Subcutaneous abdominal adipose tissue (tissue), 5 donors: ENCODE measurements around the gene HOXD8.

ENCODE experiments used
- H3K27ac ChIP-seq: one replicate; pipeline ENCODE4 v1.7.0; 2013; ENCODE audit warnings: low read depth, mild to moderate bottlenecking, inconsistent platforms, low read length, moderate library complexity
- H3K27me3 ChIP-seq, 5 donors: one replicate each; pipeline ENCODE4 v1.7.0; 2013; ENCODE audit warnings: low read length in 5 of 5, inconsistent platforms in 1 of 5; ENCODE audit not compliant: control insufficient read depth in 5 of 5, insufficient read depth in 4 of 5
- H3K36me3 ChIP-seq, 5 donors: one replicate each; pipeline ENCODE4 v1.7.0; 2013; ENCODE audit warnings: low read length in 5 of 5; ENCODE audit not compliant: control insufficient read depth in 5 of 5, insufficient read depth in 5 of 5
- H3K4me1 ChIP-seq, 5 donors: one replicate each; pipeline ENCODE4 v1.7.0; 2013; ENCODE audit warnings: low read length in 5 of 5, mild to moderate bottlenecking in 3 of 5, moderate library complexity in 1 of 5; ENCODE audit not compliant: control insufficient read depth in 5 of 5, insufficient read depth in 5 of 5
- H3K4me3 ChIP-seq, 5 donors: one replicate each; pipeline ENCODE4 v1.7.0; 2013; ENCODE audit warnings: low read length in 5 of 5, low read depth in 1 of 5
- H3K9ac ChIP-seq, 5 donors: one replicate each; pipeline ENCODE4 v1.7.0; 2013; ENCODE audit warnings: low read length in 5 of 5, mild to moderate bottlenecking in 4 of 5, moderate library complexity in 3 of 5
- H3K9me3 ChIP-seq, 5 donors: one replicate each; pipeline ENCODE4 v1.7.0; 2013; ENCODE audit warnings: low read length in 5 of 5; ENCODE audit not compliant: control insufficient read depth in 5 of 5
- donor health status: healthy.
- donor health status: healthy.
- donor health status: healthy.
- donor health status: healthy.
- donor health status: healthy.

The HOXD8 gene

GRCh38 chr2:176138526-176138922 lies 9.0 kb downstream of the HOXD8 start:
- Histone ChIP-seq H3K4me1 (peaks cover 6 to 70% (median 64%) of the 10 kb centered on the region in 5 donors), H3K9ac (peak overlapping the region in 3 of 5 donors; percentile 55 to 79 (median 63)), H3K4me3 (peak overlapping the region; percentile 48 to 84 (median 79)), H3K27ac (peak overlapping the region; percentile 77), H3K9me3 (no peaks in the 10 kb centered on the region), H3K36me3 (no peaks in the 10 kb centered on the region), H3K27me3 (peaks cover 0 to 54% (median 5%) of the 10 kb centered on the region in 5 donors)

- Histone ChIP-seq H3K9ac (peak overlapping the region in 4 of 5 donors; percentile 32 to 79 (median 59)), H3K27ac (peak overlapping the region; percentile 77), H3K4me3 (peak overlapping the region; percentile 48 to 84 (median 79))
Measured at GRCh38 chr2:176138923-176139660, 9.6 kb downstream of the HOXD8 start.

GRCh38 chr2:176139661-176140512 lies 10.4 kb downstream of the HOXD8 start:
- Histone ChIP-seq H3K9ac (peak overlapping the region in 4 of 5 donors; percentile 16 to 79 (median 70)), H3K4me3 (peak overlapping the region; percentile 60 to 84 (median 69)), H3K9me3 (no peaks in the 10 kb centered on the region), H3K27me3 (peaks cover 0 to 49% (median 5%) of the 10 kb centered on the region in 5 donors), H3K36me3 (no peaks in the 10 kb centered on the region), H3K4me1 (peaks cover 6 to 64% (median 61%) of the 10 kb centered on the region in 5 donors), H3K27ac (peak overlapping the region; percentile 77)

More at GRCh38 chr2:176138923-176139660, 9.6 kb downstream of the HOXD8 start:
- Histone ChIP-seq H3K9me3 (no peaks in the 10 kb centered on the region), H3K4me1 (peaks cover 6 to 68% (median 64%) of the 10 kb centered on the region in 5 donors), H3K27me3 (peaks cover 0 to 51% (median 5%) of the 10 kb centered on the region in 5 donors), H3K36me3 (no peaks in the 10 kb centered on the region)

GRCh38 chr2:176140513-176141317 lies 11.2 kb downstream of the HOXD8 start:
- Histone ChIP-seq H3K27me3 (peaks cover 0 to 43% (median 5%) of the 10 kb centered on the region in 5 donors), H3K4me1 (peaks cover 5 to 57% (median 52%) of the 10 kb centered on the region in 5 donors), H3K36me3 (no peaks in the 10 kb centered on the region), H3K9ac (peak overlapping the region in 4 of 5 donors; percentile 16 to 75 (median 64)), H3K4me3 (peak overlapping the region; percentile 60 to 77 (median 69)), H3K9me3 (no peaks in the 10 kb centered on the region), H3K27ac (peak overlapping the region; percentile 72)

- no peaks in the 10 kb centered on the region for H3K36me3 ChIP-seq
- peaks cover 5 to 47% (median 37%) of the 10 kb centered on the region in 5 donors for H3K4me1 ChIP-seq
- H3K9me3 ChIP-seq = no peaks in the 10 kb centered on the region
- H3K9ac ChIP-seq = no peak overlapping the region
- no peak overlapping the region for H3K4me3 ChIP-seq
- no peak overlapping the region for H3K27ac ChIP-seq
- peaks cover 0 to 41% (median 0%) of the 10 kb centered on the region in 5 donors for H3K27me3 ChIP-seq
Measured at GRCh38 chr2:176142281-176142680, 12.8 kb downstream of the HOXD8 start.

GRCh38 chr2:176145085-176145969 lies 15.8 kb downstream of the HOXD8 start:
- Histone ChIP-seq H3K4me3 (no peak overlapping the region), H3K27ac (no peak overlapping the region), H3K27me3 (peaks cover 0 to 32% (median 3%) of the 10 kb centered on the region in 5 donors), H3K9me3 (no peaks in the 10 kb centered on the region), H3K9ac (no peak overlapping the region), H3K4me1 (peaks cover 3 to 19% (median 13%) of the 10 kb centered on the region in 5 donors), H3K36me3 (peaks cover 0 to 6% (median 4%) of the 10 kb centered on the region in 5 donors)

GRCh38 chr2:176146101-176146500 lies 16.6 kb downstream of the HOXD8 start:
- H3K27me3 ChIP-seq = peaks cover 0 to 24% (median 3%) of the 10 kb centered on the region in 5 donors

GRCh38 chr2:176146645-176147044 lies 17.1 kb downstream of the HOXD8 start:
- peaks cover 0 to 10% (median 3%) of the 10 kb centered on the region in 5 donors for H3K4me1 ChIP-seq
- H3K9me3 ChIP-seq = no peaks in the 10 kb centered on the region
- H3K27ac ChIP-seq = no peak overlapping the region
- H3K27me3 ChIP-seq = peaks cover 0 to 21% (median 3%) of the 10 kb centered on the region in 5 donors
- H3K36me3 ChIP-seq = peaks cover 0 to 10% (median 4%) of the 10 kb centered on the region in 5 donors
- H3K4me3 ChIP-seq = no peak overlapping the region
- H3K9ac ChIP-seq = no peak overlapping the region

More at GRCh38 chr2:176146101-176146500, 16.6 kb downstream of the HOXD8 start:
- Histone ChIP-seq H3K27ac (no peak overlapping the region), H3K4me1 (peaks cover under 1 to 12% (median 5%) of the 10 kb centered on the region in 5 donors), H3K36me3 (peaks cover 0 to 10% (median 4%) of the 10 kb centered on the region in 5 donors), H3K4me3 (no peak overlapping the region), H3K9me3 (no peaks in the 10 kb centered on the region), H3K9ac (no peak overlapping the region)
